BJ (cell line): Measurements from ENCODE around the gene TMPRSS15. TPM values are rescaled to one million over a fixed set of nuclear protein-coding genes. Genes with fewer than 3 reads are reported as not detected.
"Not testable (repeated sequence)": the region's sequence is repeated elsewhere in the genome, so short reads cannot be mapped to it uniquely, and the experiment has no call there.

Source experiments
- CTCF ChIA-PET: fragments of 350-600 bp; formaldehyde crosslinking; extraction: SDS; loops from one replicate; lab custom pipeline; 2021; ENCODE audit warnings: antibody characterized with exemption, inconsistent platforms; lab: Yijun Ruan, JAX
- POLR2A ChIA-PET: fragments of 300-600 bp; sonication (Branson Sonifier 250); formaldehyde crosslinking; extraction: SDS; loops from one replicate; lab custom pipeline; 2021; ENCODE audit warnings: antibody characterized with exemption; lab: Charles Lee
- DNase-seq: peaks from one replicate; pipeline ENCODE4 v3.0.0-alpha.2; 2011; ENCODE audit warnings: low read depth
- H3K27me3 ChIP-seq: 2 replicates; pipeline ENCODE4 v1.6.0; 2011; ENCODE audit warnings: low read length; ENCODE audit not compliant: control insufficient read depth, insufficient read depth
- H3K36me3 ChIP-seq: 2 replicates; pipeline ENCODE4 v1.5.1; 2011; ENCODE audit warnings: low read length; ENCODE audit not compliant: control insufficient read depth, insufficient read depth
- H3K4me3 ChIP-seq: 2 replicates; pipeline ENCODE4 v1.5.1; 2011; ENCODE audit warnings: low read depth, mild to moderate bottlenecking, control low read depth, low read length
- polyA plus RNA-seq: library from polyadenylated mRNA; depleted of rRNA; stranded (reverse); fragments of >200 nt; gene quantifications from 2 replicates; pipeline ENCODE4 v1.2.3, GENCODE V29; 2011
- TF ChIP-seq, protein P1 (sequence below): IDR thresholded peaks from 2 replicates; pipeline ENCODE4 v1.5.1; 2011; ENCODE audit warnings: low read depth, mild to moderate bottlenecking, control low read depth, inconsistent platforms, low read length, moderate library complexity; ENCODE audit not compliant: insufficient read depth

TMPRSS15 gene
- polyA plus RNA-seq, 1 experiment, result not detected

DNA sequence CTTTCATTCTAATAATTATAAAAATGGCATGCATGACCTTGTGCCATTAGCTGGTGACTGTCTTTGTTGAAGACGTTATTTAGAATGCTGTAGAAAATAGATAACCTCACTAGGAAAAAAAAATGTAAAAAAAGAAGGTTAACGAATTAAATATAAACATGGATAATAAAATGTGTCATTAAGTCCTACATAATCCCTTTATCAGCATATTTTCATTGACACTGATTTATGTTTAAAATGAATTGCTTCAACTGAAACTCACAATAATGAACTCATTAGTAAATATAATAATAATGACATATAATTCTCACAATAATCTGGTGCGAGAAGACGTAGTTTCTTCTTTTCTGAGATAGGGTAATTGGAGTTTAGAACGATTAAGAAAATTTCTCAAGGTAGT is 4.7 kb downstream of the TMPRSS15 start:
- ChIA-PET POLR2A (no interaction called here), CTCF (no interaction called here)
- DNase-seq, result no peak
- H3K4me3 ChIP-seq, result no peak overlapping the region
- H3K27me3 ChIP-seq, result no peaks in the 10 kb centered on the region
- H3K36me3 ChIP-seq, result no peaks in the 10 kb centered on the region
- TF ChIP-seq, protein P1, sequence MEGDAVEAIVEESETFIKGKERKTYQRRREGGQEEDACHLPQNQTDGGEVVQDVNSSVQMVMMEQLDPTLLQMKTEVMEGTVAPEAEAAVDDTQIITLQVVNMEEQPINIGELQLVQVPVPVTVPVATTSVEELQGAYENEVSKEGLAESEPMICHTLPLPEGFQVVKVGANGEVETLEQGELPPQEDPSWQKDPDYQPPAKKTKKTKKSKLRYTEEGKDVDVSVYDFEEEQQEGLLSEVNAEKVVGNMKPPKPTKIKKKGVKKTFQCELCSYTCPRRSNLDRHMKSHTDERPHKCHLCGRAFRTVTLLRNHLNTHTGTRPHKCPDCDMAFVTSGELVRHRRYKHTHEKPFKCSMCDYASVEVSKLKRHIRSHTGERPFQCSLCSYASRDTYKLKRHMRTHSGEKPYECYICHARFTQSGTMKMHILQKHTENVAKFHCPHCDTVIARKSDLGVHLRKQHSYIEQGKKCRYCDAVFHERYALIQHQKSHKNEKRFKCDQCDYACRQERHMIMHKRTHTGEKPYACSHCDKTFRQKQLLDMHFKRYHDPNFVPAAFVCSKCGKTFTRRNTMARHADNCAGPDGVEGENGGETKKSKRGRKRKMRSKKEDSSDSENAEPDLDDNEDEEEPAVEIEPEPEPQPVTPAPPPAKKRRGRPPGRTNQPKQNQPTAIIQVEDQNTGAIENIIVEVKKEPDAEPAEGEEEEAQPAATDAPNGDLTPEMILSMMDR, result no peak

DNA sequence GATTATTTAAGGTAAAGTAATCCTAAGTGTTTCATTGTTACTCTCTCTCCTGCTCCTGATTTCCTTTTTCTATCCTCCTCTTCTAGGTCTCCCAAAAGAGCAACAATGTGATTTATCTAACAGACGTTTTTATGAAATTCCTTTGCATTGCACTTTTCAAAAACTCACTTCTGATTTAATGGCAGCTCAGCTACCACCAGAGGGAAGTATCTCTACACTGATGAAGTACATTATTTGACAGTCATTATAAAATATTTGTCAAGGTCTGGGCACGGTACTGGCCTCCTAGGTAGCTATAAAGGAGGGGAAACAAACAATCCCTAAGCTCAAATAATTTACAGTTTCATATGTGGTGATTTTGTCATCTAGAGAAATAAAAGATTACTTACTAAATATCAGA is 15.6 kb downstream of the TMPRSS15 start:
- no peaks in the 10 kb centered on the region for H3K36me3 ChIP-seq
- ChIA-PET POLR2A (no interaction called here), CTCF (no interaction called here)
- no peak overlapping the region for H3K4me3 ChIP-seq
- TF ChIP-seq, protein P1, result no peak
- no peaks in the 10 kb centered on the region for H3K27me3 ChIP-seq
- no peak for DNase-seq

DNA sequence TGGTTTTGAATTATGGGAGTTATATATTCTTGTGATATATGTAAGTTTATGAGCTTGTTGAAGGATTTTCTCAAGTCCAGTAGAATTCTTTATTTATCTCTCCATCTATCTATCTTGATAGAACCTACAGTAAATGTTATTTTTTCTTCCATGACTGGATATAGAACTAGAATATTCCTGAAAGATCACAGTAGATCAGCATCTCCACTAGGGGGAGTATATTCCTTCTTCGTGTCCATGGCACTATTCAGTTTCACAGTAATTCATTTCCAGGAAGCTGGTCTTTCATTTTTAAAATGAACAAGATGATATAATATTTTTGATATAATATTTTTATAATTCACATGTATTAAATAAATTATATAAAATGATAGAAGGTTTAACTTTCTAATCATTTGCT is 18.8 kb downstream of the TMPRSS15 start:
- Histone ChIP-seq H3K36me3 (no peaks in the 10 kb centered on the region), H3K4me3 (no peak overlapping the region), H3K27me3 (no peaks in the 10 kb centered on the region)
- ChIA-PET POLR2A (no interaction called here), CTCF (no interaction called here)
- TF ChIP-seq, protein P1, result 0 out of 2 replicates have a peak, but pooled peaks have one; percentile 13
- DNase-seq, result no peak

DNA sequence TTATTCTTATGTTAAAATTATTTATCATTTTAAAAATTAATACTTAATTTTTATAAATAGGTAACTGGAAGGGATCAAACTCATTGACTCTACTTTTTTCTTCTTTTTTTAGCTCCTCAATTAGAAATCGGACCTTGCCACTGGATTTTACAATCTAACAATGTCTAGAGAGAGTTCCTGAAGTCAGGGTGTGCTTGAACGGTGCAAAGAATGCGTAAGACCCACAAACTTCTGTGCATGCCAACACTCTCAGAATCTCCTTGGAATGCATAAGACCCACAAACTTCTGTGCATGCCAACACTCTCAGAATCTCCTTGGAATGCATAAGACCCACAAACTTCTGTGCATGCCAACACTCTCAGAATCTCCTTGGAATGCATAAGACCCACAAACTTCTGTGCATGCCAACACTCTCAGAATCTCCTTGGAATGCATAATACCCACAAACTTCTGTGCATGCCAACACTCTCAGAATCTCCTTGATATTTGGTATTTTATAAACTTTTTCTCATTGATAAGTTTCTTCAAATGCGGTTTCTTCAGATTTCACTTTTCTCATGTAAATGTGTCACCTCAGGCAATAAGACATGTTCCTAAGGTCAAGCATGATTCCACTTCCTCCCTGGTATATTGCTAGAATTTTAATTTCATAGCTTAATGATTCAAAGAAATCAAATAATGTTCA is 20.5 kb downstream of the TMPRSS15 start:
- DNase-seq, CTCF ChIA-PET, H3K36me3 ChIP-seq, H3K27me3 ChIP-seq, POLR2A ChIA-PET, H3K4me3 ChIP-seq: not testable (repeated sequence)

DNA sequence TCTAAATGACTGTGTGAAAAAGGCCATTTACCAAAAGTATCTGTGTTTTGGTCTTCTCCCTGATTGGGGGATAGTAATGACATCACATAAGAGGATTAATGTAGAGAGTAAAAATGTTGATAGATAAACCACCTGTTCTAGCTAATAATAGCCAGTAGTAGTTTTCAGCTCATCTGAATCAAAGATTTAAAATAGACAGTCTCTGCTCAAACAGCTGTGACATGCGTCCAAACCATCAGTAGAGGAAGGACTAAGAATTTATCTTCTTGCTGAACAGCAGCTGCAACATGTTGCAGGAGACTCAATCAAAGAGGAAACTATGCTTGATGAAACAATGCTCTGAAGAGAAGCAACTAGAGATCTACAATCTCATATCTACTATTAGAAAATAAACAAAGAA is 21.4 kb downstream of the TMPRSS15 start:
- Histone ChIP-seq H3K27me3 (no peaks in the 10 kb centered on the region), H3K4me3 (no peak overlapping the region), H3K36me3 (no peaks in the 10 kb centered on the region)
- no peak for DNase-seq
- TF ChIP-seq, protein P1, result no peak
- ChIA-PET CTCF (no interaction called here), POLR2A (no interaction called here)

DNA sequence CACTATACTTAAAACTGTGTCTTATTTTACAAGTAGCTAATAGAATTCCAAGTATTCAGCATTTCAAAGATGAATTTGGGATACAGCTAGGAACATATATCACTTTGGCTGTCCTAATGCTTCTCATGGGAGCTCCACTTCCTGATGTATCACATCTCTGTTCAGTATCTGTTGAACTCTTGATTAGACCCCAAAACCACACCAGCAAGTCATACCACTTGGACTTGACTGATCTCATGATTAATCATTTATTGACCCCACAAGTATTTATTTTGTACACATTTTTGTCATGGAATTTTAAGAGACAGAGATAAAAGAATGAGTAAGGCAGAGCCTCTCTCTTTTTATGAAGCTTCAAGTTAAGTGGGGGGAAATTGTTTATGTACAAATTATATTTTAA is 30.0 kb downstream of the TMPRSS15 start:
- Histone ChIP-seq H3K4me3 (no peak overlapping the region), H3K36me3 (no peaks in the 10 kb centered on the region), H3K27me3 (no peaks in the 10 kb centered on the region)
- TF ChIP-seq, protein P1, result no peak
- POLR2A ChIA-PET, result no interaction called here
- no peak for DNase-seq
- CTCF ChIA-PET, result no interaction called here
